ENCODE measurements around the gene GABRG3.
A peak's percentile ranks its signal among the peaks of the same experiment; 100 is the strongest.

The GABRG3 gene

DNA sequence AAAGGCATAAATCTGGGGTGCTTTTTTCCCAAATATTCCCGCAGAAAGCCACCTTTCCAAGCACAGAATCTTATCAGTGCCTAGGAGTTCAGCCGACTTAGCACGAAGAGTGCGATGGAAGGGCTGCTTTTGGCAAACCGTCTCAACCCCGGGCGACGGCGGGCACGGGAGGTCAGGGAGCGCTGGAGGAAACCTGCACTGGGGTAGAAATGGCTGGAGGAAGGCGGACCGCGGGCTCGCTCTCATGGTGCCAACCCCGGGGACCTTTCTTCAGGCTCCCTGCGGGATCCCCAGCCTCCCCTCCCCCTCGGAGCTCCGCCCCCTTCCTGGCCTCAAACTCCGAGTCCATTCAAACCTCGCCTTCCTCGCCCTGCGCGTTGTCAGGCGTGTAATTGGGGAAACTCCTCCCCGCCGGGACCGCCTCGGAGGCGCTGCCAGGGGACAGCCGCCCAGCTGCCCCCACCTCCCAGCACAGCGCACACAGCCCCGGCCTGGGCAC, at the start of gene GABRG3:
GABRG3 (plus strand) TSS at position 470 of the 499 bp plus-strand sequence.
- DNase-seq = peak; percentile 20

- DNase-seq = no peak
Observed at GRCh38 chr15:26921433-26921832, 49.5 kb upstream of the GABRG3 start.

DNA sequence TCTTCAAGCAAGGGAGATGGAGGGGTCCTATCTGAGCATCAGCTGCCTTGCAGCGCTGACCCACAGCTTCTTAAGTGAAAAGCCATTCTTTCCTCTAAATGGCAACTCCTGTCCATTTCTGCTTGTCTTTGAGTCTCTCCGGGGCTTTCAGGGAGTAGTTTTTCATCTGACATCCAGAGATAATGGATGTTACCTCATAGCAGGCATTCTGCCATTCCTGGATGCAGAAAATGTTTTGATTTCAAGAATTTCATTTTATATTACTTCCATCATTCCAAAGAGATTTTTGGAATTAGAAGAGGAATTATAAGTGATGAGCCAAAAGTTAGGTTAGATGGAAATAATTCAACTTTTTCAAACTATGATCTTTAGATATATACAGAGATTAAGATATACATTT, 44.9 kb upstream of the GABRG3 start:
- no peak for DNase-seq

DNA sequence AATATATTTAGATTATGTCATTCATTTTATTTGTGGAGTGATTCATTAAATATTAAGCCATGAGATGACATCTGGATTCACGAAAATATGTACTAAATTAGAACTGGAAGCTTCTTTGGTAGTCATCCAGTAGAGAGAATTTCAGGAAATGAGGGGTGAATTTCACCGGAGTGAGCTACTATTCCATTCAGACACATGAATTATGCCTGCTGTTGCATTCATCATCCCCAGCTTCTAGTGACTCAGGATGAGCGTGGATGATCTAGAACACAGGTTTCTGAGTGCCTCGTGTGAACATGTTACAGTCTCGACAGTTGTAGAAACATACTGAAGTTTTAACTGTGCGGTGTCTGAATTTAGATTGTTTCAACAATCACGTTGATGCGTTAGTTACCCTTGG, 42.9 kb upstream of the GABRG3 start:
- DNase-seq = no peak

GRCh38 chr15:26929588-26929987, 41.4 kb upstream of the GABRG3 start:
- DNase-seq = no peak

DNA sequence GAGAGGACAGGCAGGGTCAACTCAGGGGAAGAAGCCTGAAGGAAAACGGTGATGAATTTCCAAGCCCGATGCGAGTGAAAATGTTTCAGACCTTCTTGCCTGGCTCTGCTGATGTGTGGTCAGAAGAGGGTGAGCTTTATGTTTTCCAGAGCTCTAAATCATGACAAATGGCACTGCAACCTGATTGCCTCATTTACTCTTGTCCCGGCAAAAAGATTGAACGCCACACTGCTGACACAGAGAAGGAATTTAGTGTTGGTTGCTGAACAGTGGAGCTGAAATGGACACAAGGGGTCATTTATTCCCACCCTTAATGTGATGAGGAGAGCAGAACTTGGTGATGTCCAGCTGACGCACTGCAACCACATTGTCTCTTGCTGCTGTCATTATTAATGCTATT, 36.1 kb upstream of the GABRG3 start:
- DNase-seq = no peak

- no peak for DNase-seq
Observed at GRCh38 chr15:26935322-26935721, 35.7 kb upstream of the GABRG3 start.

DNA sequence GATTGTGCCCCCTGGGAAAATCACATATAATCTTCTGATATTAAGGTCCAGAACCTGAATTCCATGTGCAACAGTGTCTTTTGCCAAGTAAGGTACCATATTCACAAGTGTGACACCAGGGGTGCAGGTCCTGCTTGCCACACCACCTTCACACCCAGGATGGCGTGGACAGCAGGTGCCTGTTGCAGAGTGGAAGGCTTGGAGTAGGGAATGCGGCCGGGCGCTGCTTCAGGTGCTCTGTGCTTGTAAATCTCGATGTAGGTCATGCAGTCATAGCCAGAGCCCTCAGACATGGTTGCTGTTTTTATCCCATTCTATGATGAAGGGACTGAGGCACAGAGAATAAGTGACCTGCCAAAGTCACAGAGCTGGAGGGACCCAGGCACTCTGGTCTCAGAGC, 34.5 kb upstream of the GABRG3 start:
- no peak for DNase-seq

DNA sequence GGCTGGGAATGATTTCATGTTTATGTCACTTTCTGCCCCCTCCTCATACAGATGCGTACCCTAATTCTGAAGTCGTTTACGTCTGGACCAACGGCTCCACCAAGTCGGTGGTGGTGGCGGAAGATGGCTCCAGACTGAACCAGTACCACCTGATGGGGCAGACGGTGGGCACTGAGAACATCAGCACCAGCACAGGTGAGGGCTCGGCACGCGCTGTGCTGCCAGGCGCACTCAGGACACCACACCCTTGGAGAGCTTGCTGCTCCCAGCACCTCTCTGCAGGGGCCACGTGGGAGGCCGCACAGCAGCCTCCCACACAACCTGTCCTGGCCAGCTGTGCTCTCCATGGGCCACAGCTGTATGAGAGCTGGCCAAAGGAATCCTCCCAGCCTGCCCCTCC, 33.8 kb upstream of the GABRG3 start:
- no peak for DNase-seq

- DNase-seq = no peak
Observed at GRCh38 chr15:26939398-26939797, 31.6 kb upstream of the GABRG3 start.

- DNase-seq = no peak
Observed at GRCh38 chr15:26941489-26941888, 29.5 kb upstream of the GABRG3 start.

DNA sequence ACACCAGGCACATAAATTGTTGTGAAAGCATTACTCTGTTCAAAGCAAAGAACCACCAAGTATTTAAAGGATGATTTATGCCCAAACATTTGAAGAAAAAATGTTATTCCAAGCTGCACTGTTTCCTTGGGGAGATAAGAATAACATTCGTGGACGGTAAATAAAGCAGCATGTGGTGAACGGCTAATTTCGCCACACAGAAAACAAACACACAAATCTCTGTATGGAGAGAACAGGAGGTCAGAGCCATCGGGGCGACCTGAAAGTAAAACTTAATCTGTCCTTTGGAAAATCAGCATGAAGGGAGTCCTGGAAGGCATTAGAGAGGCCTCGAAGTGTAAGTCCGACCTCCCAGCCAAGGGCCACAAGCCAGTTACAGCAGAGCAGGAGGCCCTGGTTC, 27.1 kb upstream of the GABRG3 start:
- DNase-seq = no peak

- DNase-seq = no peak
Observed at GRCh38 chr15:26945046-26945445, 25.9 kb upstream of the GABRG3 start.

DNA sequence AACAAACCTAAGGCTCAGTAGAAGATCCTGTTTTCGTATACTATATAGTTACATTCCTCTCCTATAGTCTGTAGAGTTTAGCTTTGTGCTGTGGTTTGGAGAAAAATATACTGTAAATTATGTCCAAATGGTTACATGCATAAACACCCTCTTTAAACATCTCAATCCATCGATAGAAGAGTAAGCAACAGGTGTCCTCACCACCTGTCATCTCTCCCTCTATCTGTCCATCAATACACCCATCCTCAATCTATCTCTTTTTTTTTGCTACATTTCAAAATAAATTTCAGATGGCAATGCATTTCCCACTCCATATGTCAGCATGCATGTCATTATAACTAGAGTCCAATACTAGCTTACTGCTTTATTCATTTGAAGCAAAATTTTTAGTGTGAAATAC, 21.0 kb upstream of the GABRG3 start:
- no peak for DNase-seq

- DNase-seq = no peak
Observed at GRCh38 chr15:26954403-26954802, 16.6 kb upstream of the GABRG3 start.

- peak; percentile 38 for DNase-seq
Observed at GRCh38 chr15:26967719-26968269, 3.2 kb upstream of the GABRG3 start.

DNA sequence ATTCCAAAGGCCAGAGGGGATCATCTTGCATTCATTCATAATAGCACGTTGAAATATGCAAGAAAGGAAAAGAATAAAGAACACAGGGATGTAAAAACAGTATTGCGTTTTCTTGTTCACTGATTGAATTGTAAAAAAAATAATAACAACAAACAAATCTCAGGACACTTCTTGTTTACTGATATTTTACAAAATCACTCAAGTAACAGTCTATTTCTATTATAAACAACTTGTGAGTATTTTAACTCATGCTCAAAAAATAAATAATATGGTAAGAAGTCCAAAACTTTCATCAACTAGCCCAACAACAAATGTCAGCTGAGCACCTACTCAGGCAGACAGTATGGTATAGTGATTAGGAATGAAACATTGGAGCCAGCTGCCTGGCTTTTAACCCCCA, 2.2 kb upstream of the GABRG3 start:
- no peak for DNase-seq

DNA sequence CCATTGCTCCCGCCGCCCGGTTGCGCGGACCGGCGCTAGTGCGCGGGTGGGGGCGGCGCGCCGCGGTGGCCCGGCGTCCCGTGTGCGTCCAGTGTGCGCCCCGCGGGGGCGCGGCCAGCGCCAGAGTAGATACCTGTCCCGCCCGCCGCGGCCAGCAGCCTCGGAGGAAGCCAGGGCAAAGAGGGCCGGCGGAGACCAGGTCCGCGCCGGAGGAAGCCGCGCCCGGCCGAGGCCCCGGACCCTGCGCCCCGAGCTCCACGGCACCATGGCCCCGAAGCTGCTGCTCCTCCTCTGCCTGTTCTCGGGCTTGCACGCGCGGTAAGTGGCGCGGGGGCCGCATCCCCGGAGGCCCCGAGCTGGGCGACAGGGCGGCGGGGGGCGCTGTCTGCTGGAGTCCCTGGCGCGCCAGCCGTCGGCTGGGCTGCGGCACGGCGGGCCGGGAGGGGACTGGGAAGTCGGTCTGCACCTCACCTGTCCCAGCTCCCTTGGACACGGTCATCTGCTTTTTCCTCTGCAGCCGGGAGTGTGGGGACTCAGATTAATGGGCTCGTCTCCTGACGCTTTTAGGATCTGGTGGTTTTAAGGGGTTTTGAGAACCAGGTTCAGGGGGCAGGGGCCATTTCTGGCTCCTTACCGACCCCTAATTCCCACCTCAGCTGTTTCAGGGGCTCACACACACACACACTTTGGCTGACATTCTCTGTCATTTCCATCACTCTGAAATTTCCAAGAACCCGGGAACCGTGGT, 464 bp downstream of the GABRG3 start:
- DNase-seq = peak; percentile 10

DNA sequence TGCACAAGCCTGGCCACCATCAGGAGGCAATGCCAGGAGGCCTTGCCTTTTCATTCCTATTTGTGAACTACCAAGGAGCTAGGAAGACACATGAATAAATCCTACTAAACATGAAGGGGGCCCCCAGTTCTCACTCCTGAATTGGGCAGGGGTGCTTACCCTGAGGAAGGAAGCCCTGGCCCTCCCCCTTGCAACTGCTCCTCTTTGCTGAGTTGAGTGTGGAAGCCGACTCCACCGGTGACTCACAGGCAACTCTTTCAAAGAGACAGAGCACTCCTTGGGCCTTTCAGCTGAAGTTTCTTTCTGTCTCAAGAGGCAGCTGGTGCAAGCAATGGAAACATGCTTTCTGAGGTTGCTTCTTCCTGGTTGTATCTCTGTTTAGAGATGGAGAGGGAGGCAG, 1.7 kb downstream of the GABRG3 start:
- DNase-seq = no peak

DNA sequence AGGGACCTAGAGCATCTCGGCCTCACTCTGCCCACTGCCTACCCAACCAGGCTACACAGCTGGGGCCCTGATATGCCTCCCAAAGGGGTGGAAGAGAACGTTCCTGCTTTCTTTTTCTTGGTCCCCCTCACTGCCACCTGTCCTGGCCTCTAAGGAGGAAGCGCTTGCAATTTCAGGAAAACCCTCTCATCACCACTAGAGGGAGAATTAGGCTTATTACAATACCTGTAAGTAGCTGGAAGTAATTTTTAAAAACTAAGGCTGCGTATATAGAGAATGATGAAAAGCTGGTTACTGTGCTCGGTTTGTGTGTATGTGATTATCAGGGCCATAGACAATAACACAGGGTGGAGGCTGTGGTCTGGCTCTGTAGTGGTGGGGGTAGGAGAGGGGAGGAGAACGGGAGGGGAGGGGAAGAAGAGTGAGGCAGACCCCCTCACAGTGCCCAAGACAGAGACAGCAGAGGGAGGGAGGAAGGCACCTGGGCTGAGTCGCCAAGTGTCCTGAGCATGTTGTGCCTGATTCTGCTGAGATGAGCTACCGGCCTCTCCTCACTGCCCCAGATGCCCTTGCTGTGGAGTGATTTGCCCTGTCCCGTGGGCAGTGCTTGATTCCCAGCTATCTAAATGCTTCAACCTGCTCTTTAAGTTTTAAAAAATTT, 3.3 kb downstream of the GABRG3 start:
- DNase-seq = peak; percentile 53

DNA sequence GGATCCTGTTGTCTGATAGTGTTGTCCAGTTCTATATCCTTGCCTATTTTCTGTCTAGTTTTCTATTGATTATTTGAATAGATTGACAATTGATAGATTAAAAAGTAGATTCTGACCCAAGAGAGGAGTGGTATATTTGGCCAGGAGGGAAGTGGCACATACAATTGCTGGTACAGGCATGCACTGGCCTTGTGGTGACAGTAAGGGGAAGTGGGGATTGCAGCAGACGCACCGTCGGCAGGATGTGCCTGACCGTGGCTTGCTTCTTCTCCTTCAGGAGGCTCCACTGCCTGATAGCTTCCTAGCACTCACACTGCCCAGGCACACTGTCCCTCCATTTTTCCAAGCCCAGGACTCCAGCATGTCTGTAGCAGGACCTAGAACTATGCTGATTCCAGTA, 10.5 kb downstream of the GABRG3 start:
- no peak for DNase-seq

DNA sequence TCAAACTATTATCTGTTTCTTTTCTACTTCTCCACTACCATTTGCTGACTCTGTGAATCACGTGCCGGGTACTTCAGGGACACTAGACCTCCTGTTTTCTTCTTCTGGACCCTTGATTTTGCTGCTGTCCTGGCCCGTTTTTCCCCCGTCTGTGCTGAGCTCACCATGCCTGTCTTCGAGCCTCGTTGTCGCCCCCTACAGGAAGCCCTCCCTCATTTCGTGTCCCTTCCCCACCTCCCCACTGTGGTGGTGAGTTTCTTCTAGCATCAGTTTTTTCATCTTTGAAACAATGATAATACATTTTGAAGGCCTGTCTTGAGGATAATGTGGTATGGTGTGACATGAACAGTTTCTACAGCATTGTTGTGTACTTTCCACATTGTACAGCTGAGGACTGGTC, 12.8 kb downstream of the GABRG3 start:
- no peak for DNase-seq

DNA sequence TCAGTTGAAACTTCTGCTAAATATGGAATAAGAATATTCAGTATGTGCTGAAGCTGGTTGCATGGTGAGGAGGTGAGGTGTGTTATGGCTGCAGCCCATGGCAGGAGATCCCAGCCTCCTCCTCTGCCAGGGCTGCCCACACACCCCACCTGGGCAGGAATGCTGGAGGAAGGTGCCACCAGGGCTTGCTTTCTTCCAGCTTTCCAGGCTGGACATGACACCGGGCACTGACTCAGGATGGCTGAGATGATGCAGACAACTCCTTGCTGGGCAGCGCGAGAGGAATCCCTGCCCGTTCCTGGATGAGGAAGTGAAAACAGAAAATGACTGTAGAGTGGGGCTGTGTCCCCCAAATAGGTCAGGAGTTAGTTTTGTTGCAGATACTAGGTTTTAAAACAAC, 14.1 kb downstream of the GABRG3 start:
- DNase-seq = no peak

- no peak for DNase-seq
Observed at GRCh38 chr15:26996250-26996649, 25.3 kb downstream of the GABRG3 start.

All from NCI-H510A treated with DMSO at 0.1 percent for 48 hours (cell line).